RKO (cell line): Measurements from ENCODE around the gene OR5L2.
"Not testable (repeated sequence)": the region's sequence is repeated elsewhere in the genome, so short reads cannot be mapped to it uniquely, and the experiment has no call there.

Experiments
- DNase-seq: peaks from one replicate; pipeline ENCODE4 v3.0.0-alpha.2; 2016; ENCODE audit warnings: low spot score

Gene OR5L2

GRCh38 chr11:55826919-55827318 lies at the start of gene OR5L2:
Gene OR5L2, plus strand, starts transcription at chr11:55827219. Its CDS starts 0 bp downstream, at chr11:55827219.
- DNase-seq = no peak

DNA sequence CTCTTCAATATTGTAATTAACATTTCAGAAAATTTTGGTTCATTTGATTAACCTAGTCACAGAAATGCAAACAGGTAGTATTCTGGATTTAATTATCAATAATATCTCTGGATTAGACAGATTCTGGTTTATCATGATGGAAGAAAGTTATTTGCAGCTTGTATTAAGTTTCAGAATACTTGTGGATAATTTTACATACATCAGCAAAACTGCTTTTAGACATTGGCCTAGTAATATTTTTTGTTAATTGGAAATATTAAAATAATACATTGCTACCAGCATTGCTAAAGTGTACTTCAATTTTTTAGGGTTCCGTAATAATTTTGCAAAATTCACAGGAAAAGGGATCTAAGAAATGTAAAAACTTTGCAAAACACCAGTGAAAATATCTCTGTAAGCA lies 35.4 kb upstream of the OR5L2 start:
- no peak for DNase-seq

- no peak for DNase-seq
These were observed 33.7 kb upstream of the OR5L2 start for GRCh38 chr11:55793321-55793720.

- no peak for DNase-seq
These were observed 31.8 kb upstream of the OR5L2 start, which contains the start of gene OR5D14 for GRCh38 chr11:55795256-55795655. Gene OR5D14, plus strand, starts transcription at chr11:55795556. Its CDS starts 0 bp downstream, at chr11:55795556.

DNA sequence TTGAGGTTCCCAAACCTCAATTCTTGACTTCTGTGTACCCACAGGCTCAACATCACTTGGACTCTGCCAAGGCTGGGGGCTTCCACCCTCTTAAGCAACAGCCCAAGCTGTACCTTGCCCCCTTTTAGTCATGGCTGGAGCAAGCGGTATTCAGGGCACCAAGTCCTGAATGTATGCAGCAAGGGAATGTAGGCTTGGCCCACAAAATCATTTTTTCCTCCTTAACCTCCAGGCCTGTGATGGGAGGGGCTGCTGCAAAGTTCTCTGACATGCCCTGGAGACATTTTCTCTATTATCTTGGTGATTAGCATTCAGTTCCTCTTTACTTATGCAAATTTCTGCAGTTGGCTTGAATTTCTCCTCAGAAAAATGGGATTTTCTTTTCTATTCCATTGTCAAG lies 20.8 kb upstream of the OR5L2 start:
- no peak for DNase-seq

DNA sequence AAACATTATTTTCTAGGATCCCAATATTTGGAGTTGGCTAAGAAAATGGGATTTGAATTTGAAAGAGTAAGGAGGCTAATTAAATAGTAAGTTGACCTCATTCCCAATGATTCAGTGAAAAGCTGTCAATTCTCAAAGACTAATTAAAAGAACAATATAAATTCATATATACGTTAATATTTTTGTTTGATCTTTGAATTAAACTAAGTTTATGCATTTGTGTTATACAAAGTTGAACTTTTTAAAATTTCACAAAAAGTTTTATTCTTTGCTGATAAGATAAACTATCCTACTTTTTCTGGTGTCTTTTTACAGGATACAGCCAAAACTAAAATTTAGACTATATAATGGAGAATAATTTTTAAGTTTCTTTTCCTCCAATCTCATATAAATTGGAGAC lies 16.0 kb upstream of the OR5L2 start, which contains the start of gene OR5L1:
OR5L1 (plus strand) TSS at position 301 of the 400 bp plus-strand sequence. CDS start 100 bp downstream, outside the sequence.
- DNase-seq = no peak

GRCh38 chr11:55819330-55819729 lies 7.7 kb upstream of the OR5L2 start, which contains the start of gene OR5D18:
Gene OR5D18, plus strand, starts transcription at chr11:55819630. Its CDS starts 0 bp downstream, at chr11:55819630.
- DNase-seq = no peak

GRCh38 chr11:55838452-55838851 lies 11.4 kb downstream of the OR5L2 start, which contains the start of gene OR5D16:
Gene OR5D16, plus strand, starts transcription at chr11:55838752. Its CDS starts 0 bp downstream, at chr11:55838752.
- no peak for DNase-seq

DNA sequence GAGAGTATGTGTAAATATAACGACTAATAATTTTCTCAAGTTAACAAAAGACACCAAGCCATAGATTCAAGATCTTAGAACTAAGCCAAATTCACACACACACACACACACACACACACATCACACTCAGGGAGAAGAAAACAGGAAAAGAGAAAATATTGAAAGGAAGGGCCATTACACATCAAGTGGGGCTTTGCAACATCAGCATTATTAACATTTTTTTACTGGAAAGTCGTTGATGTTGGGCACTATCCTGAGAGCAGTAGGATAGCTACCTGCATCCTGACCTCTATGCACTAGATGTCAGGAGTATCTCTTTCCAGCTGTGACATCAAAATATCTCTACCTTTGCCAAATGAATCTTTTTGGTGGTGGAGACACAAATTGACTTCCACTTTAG lies 20.4 kb downstream of the OR5L2 start:
- DNase-seq = no peak

DNA sequence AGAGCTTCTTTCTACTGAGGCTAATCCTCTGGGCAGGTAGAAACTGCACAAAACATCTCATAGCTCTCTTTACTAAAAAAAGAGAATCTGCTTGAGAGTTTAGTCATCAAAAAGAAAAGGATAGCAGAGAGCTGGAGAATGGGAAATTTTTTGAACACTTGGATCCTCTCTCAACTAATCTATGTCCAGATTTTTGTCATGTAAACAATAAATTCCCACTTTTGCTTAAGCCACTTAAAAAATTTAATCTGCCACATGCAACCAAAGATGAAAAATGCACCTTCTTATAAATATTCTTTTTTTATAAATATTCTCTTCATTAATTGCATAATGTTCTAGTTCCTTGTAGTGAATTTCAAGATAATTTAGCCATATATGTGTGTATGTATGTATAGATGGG lies 22.0 kb downstream of the OR5L2 start:
- DNase-seq = no peak

DNA sequence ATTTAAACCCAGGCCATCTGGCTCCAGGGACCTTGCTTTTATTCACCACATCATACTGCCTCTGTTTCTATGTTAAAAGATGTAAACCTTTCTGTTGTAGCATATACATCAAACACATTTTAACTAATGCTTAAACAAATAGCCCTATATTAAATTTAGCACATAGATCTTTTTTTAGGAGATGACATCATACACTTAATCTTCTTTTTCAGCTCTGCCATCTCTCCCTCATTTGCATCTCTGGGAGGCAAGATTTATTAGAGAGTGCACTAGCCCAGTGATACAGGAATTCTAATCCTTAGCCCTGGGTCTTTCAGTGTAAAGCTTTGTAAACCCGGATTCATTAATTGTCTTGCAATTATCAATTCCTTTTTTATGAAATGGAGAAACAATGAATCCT lies 25.1 kb downstream of the OR5L2 start:
- no peak for DNase-seq

DNA sequence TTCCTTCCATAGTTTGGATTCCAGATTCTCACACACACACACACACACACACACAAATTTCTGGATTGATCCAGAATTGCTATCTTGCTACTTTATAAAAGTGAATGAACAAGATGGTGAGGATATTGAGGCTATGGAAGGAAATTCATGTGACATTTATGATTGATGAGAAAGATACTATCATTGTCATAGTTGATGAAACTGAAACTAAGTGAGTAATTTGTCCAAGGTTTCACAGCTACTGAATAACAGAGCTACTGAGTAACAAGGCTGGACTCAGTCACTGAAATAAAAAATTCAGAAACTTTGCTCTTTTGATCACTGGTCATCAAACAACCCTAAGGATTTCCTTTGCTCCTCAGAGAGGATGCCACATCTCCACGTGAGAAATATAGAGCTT lies 27.7 kb downstream of the OR5L2 start:
- DNase-seq = no peak

GRCh38 chr11:55867354-55867753 lies 40.3 kb downstream of the OR5L2 start:
- not testable (repeated sequence) for DNase-seq

- DNase-seq = not testable (repeated sequence)
These were observed 45.7 kb downstream of the OR5L2 start for GRCh38 chr11:55872731-55873130.

- DNase-seq = not testable (repeated sequence)
These were observed 46.1 kb downstream of the OR5L2 start for GRCh38 chr11:55873146-55873545.
